ENCODE results near the gene SIX5.

SIX5 gene

GRCh38 chr19:45772912-45773311 lies 3.9 kb upstream of the SIX5 start:
- DNase-seq: no peak

- no peak for DNase-seq
Measured at GRCh38 chr19:45772130-45772840, 3.2 kb upstream of the SIX5 start.

GRCh38 chr19:45771311-45771933 lies 2.4 kb upstream of the SIX5 start:
- DNase-seq: no peak

- DNase-seq: peak; percentile 88
Measured at GRCh38 chr19:45770192-45771101, 1.4 kb upstream of the SIX5 start.

- DNase-seq: no peak
Measured at GRCh38 chr19:45769821-45770191, 754 bp upstream of the SIX5 start.

- DNase-seq: no peak
Measured at GRCh38 chr19:45768655-45768983, 433 bp downstream of the SIX5 start.

- DNase-seq: no peak
Measured at GRCh38 chr19:45767881-45768654, 984 bp downstream of the SIX5 start.

GRCh38 chr19:45767410-45767880 lies 1.6 kb downstream of the SIX5 start:
- no peak for DNase-seq

GRCh38 chr19:45766869-45767346 lies 2.1 kb downstream of the SIX5 start:
- no peak for DNase-seq

GRCh38 chr19:45766296-45766868 lies 2.7 kb downstream of the SIX5 start:
- no peak for DNase-seq

- DNase-seq: no peak
Measured at GRCh38 chr19:45765702-45766295, 3.3 kb downstream of the SIX5 start.

- DNase-seq: no peak
Measured at GRCh38 chr19:45764945-45765701, 3.9 kb downstream of the SIX5 start.

- DNase-seq: no peak
Measured at GRCh38 chr19:45764475-45764874, 4.6 kb downstream of the SIX5 start.

- no peak for DNase-seq
Measured at GRCh38 chr19:45763691-45764294, 5.3 kb downstream of the SIX5 start.

- no peak for DNase-seq
Measured at GRCh38 chr19:45762870-45763631, 6.0 kb downstream of the SIX5 start.

- no peak for DNase-seq
Measured at GRCh38 chr19:45761714-45762113, 7.3 kb downstream of the SIX5 start.

- no peak for DNase-seq
Measured at GRCh38 chr19:45758921-45759320, 10.1 kb downstream of the SIX5 start.

GRCh38 chr19:45757695-45758094 lies 11.4 kb downstream of the SIX5 start:
- DNase-seq: no peak

GRCh38 chr19:45754323-45754722 lies 14.7 kb downstream of the SIX5 start:
- DNase-seq: no peak

GRCh38 chr19:45753548-45753947 lies 15.5 kb downstream of the SIX5 start:
- no peak for DNase-seq
